ENCODE data around the gene EPS8L3. TPM values are rescaled to one million over a fixed set of nuclear protein-coding genes. Genes with fewer than 3 reads are reported as not detected.

Gene EPS8L3
- total RNA-seq, 1 experiment from 2014 or later, result not detected

GRCh38 chr1:109808703-109809102 lies 45.0 kb upstream of the EPS8L3 start:
- no TSS peak for BruUV-seq (replicated peaks)
- intact Hi-C loops (cut with micrococcal nuclease; ENCODE audit: unreplicated experiment), result no loop called here
- POLR2A ChIA-PET, result no interaction called here
- TF ChIP-seq SIN3A (IDR thresholded peaks at IDR 0.05; ENCODE audit: borderline replicate concordance, insufficient read depth, low read depth, low read length) (no peak), CTCF (IDR thresholded peaks at IDR 0.05) (no peak), TCF7L2 (IDR thresholded peaks at IDR 0.05; ENCODE audit: low read depth, low read length) (no peak), REST (IDR thresholded peaks at IDR 0.05; ENCODE audit: insufficient read depth in 1 of 2, low read depth in 2 of 2, low read length in 1 of 2) (no peak), POLR2AphosphoS5 (IDR thresholded peaks at IDR 0.05; ENCODE audit: low read depth, low read length) (no peak)
- CTCF ChIA-PET, result no interaction called here
- Histone ChIP-seq H3K27me3 (ENCODE audit: control insufficient read depth, insufficient read depth, low read length) (no peaks in the 10 kb centered on the region), H3K4me1 (ENCODE audit: control insufficient read depth, insufficient read depth, low read length) (peaks cover 24% of the 10 kb centered on the region), H3K9me3 (ENCODE audit: control insufficient read depth, insufficient read depth, low read depth, low read length) (no peaks in the 10 kb centered on the region), H3K4me3 (ENCODE audit: low read depth in 2 of 2, low read length in 2 of 2) (no peak overlapping the region), H3K27ac (ENCODE audit: low read length) (peak overlapping the region; percentile 19; the same call in 1 of the 2 replicates), H3K36me3 (ENCODE audit: control insufficient read depth, insufficient read depth, low read length) (no peaks in the 10 kb centered on the region)
- in situ Hi-C loops (cut with HindIII; ENCODE audit: low pct_unique_long_range_greater_than_20kb, low sequenced_read_pairs), result no loop called here
- ATAC-seq (peak; percentile 58), DNase-seq (ENCODE audit: low read depth, low spot score) (no peak)

- DNase-seq (ENCODE audit: low read depth, low spot score) (no peak), ATAC-seq (peak; percentile 77)
These were observed 44.3 kb upstream of the EPS8L3 start for GRCh38 chr1:109807822-109808680.

More at GRCh38 chr1:109807822-109808680, 44.3 kb upstream of the EPS8L3 start:
- intact Hi-C loops (cut with micrococcal nuclease; ENCODE audit: unreplicated experiment) (no loop called here), in situ Hi-C loops (cut with HindIII; ENCODE audit: low pct_unique_long_range_greater_than_20kb, low sequenced_read_pairs) (no loop called here)
- no peaks in the 10 kb centered on the region for H3K27me3 ChIP-seq (ENCODE audit: control insufficient read depth, insufficient read depth, low read length)
- H3K4me3 ChIP-seq (ENCODE audit: low read depth in 2 of 2, low read length in 2 of 2), result no peak overlapping the region
- ChIA-PET POLR2A (no interaction called here), CTCF (no interaction called here)
- TF ChIP-seq SIN3A (IDR thresholded peaks at IDR 0.05; ENCODE audit: borderline replicate concordance, insufficient read depth, low read depth, low read length), result no peak
- no peak for TF ChIP-seq TCF7L2 (IDR thresholded peaks at IDR 0.05; ENCODE audit: low read depth, low read length)
- no peak for TF ChIP-seq REST (IDR thresholded peaks at IDR 0.05; ENCODE audit: insufficient read depth in 1 of 2, low read depth in 2 of 2, low read length in 1 of 2)
- TF ChIP-seq POLR2AphosphoS5 (IDR thresholded peaks at IDR 0.05; ENCODE audit: low read depth, low read length), result no peak
- TF ChIP-seq CTCF (IDR thresholded peaks at IDR 0.05), result no peak
- BruUV-seq (replicated peaks), result no TSS peak
- H3K4me1 ChIP-seq (ENCODE audit: control insufficient read depth, insufficient read depth, low read length), result peaks cover 28% of the 10 kb centered on the region
- H3K36me3 ChIP-seq (ENCODE audit: control insufficient read depth, insufficient read depth, low read length), result no peaks in the 10 kb centered on the region
- H3K9me3 ChIP-seq (ENCODE audit: control insufficient read depth, insufficient read depth, low read depth, low read length), result no peaks in the 10 kb centered on the region
- peak overlapping the region; percentile 81 for H3K27ac ChIP-seq (ENCODE audit: low read length)
